OCI-LY7 (cell line): ENCODE data around the gene CRIP3.

ENCODE experiments used
- CTCF ChIP-seq: fragments of 200-600 bp; sonication (generic); conservative IDR thresholded peaks from 2 replicates; pipeline ENCODE4 v1.5.1; 2014; ENCODE audit warnings: mild to moderate bottlenecking, antibody characterized with exemption, low read length, moderate library complexity, mixed read lengths
- EZH2phosphoT487 ChIP-seq: fragments of 200-600 bp; sonication (generic); IDR thresholded peaks from 2 replicates; pipeline ENCODE4 v1.6.1; 2018; ENCODE audit warnings: low read depth, borderline replicate concordance, mild to moderate bottlenecking, mixed run types, antibody characterized with exemption, low read length, moderate library complexity, mixed read lengths

GRCh38 chr6:43258807-43259686 lies 49.6 kb downstream of the CRIP3 start:
- TF ChIP-seq CTCF: no peak
- no peak for TF ChIP-seq EZH2phosphoT487
